GM19023 (cell line): ENCODE results near the gene GPR152.

ENCODE experiments used
- ATAC-seq: cut with Tn5 transposase; IDR thresholded peaks from one replicate; pipeline ENCODE4 v1.9.1; 2021; ENCODE audit warnings: mild to moderate bottlenecking, moderate library complexity; ENCODE audit not compliant: unreplicated experiment

GPR152 gene

DNA sequence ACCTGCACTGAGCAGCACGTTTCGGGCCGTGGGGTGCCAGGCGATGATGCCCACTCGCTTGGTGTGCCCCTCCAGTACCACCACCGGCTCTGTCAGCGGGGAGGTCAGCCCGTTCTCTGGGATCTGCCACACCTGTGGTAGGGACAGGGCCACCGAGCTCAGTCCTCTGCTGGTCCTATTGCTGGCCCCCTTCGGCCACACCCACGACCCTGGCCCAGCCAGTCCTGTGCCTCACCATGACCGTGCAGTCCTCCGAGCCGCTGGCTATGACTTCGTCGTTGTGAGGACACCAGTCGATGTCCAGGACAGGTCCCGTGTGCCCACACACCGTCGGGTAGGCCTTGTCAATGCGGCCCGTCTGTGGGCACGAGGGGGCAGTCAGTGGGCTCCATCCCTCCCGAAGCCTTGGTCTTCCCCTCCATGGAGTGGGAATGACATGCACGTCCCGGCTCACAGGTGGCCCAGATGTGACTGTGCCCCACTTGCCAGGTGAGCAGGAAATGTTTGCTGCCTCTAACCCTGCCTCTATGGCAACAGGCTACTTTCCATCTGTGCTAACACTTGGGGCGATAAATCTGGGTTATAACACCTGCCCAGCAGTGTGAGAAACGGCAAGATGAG is 10.7 kb downstream of the GPR152 start:
- no peak for ATAC-seq

DNA sequence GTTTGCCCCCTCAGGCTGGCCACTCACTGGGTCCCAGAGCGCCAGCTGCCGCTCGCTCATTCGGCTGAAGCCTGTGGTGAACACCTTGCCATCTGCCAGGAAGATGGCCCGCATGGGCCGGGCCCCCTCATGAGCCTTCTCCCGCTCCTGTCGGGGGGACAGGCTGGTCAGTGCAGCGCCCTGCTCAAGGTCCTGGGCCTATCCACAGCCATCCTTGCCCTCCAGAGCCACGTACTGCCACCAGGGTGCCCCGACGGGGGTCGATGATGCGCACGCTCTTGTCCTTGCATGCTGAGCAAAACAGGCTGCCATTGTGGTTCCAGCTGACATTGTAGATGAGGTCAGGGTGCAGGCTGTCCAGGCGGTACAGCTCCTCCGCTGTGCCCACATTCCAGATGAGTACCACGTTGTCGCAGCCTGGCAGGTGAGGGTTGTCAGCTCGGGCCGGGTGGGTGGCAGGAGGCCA is 11.4 kb downstream of the GPR152 start:
- no peak for ATAC-seq

DNA sequence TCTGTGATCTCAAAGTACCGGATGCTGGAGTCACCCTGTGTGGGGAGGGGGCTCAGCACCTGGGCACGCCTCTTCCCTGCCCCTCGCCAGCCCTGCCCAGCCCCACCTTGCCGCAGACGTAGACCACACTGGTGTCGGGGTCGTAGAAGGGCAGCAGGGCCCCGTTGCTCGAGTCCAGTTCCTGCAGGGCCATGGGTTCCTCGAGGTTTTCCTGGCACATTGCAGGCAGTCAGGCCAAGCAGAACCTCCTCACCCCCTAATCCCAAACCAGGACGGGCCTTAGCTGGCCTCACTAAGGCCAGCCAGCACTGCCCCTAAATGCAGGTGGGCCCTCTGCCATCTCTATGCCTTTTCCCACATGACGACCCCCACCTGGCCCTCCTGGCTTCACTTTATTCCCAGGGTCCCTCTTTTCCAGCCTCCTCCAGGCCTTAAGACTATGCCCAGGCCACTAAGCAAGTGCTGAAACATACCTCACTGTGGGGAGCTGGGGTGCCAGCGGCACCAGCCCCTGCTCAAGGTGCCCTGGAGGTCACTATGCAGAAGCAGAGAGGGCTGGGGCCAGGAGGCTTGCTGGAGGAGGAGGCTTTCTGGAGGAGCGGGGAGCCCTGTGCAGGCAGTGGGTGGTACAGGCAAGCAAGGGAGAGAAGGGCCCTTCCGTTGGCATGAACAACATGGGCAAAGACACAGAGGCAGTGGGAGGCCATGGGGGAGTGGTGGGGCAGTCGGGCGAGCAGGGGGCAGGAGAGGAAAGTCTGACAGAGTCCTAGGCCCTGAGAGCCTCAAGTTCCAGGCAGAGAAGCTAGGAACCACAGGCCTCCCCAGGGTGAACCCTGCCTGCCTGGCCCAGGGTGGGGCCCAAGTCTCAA is 12.1 kb downstream of the GPR152 start:
- no peak for ATAC-seq

- no peak for ATAC-seq
Observed at GRCh38 chr11:67439321-67440228, 13.0 kb downstream of the GPR152 start.

- no peak for ATAC-seq
Observed at GRCh38 chr11:67438158-67438902, 14.2 kb downstream of the GPR152 start.

- no peak for ATAC-seq
Observed at GRCh38 chr11:67437809-67438157, 14.7 kb downstream of the GPR152 start.

DNA sequence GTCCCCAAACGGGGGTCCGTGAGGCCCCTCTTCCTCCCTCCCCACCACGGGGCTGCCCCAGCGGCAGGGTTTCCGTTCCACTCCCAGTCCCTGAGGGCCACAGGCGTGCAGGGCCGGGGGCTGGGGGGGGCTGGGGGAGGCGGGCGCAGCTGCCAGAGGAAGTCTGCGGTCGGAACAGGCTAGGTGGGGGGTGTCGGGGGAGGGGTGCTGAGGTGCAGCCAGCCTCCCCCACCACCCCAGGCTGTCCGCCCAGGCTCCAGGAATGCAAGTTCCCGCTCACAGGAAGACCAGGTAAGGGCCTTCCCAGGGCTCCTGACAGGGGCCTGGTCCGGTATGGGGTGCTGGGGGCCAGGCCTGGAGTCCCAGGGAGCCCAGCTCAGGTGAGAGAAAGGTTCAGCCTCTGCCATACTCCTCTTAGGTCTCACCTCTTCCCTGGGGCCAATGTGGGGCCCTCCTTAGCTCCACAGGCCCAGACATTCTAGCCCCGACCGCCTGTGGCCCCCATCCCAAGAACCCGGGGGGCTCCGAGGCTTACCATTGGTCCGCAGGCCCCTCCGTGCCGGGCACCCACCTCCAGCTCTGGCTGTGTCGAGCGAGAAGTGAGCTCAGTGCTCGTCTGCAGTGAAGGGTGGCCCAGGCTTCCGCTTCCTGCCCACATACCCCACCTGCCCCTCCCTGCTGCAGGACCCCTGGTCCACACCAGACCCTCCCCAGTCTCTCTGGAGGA is 15.3 kb downstream of the GPR152 start, which contains the start of gene PTPRCAP:
Gene PTPRCAP (minus strand): TSS at position 601 of the 727 bp plus-strand sequence. CDS start 63 bp downstream, at position 538.
- ATAC-seq = peak; percentile 38

DNA sequence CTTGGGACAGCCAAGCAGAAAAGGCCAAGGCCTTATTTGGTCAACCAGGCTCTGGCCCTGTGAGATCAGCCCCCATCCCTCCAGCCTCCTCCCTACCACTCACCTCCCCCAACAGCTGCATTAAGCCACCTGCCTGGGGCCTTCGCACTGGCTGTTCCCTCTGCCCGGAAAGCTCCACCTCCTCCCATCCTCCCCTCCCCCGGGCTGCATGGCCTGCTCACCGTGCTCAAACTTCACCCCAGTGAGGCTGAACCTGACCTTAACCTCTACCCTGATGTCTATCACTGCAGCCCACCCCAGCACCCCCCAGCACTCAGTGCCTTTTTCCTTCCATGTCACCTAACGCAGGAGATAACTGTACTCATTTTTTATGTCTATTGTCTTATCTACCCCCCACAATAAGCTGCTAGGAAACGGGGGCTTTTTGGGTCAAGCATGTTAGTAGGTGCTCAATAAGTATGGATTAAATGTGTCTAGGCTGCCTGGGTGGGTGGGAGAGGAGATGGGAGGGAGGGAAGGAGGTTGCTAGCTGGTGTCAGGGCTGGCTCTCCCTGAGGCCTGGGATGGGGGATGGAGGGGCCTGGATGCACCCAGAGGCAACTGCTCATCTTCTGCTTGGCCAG is 16.0 kb downstream of the GPR152 start:
- ATAC-seq = peak; percentile 30

DNA sequence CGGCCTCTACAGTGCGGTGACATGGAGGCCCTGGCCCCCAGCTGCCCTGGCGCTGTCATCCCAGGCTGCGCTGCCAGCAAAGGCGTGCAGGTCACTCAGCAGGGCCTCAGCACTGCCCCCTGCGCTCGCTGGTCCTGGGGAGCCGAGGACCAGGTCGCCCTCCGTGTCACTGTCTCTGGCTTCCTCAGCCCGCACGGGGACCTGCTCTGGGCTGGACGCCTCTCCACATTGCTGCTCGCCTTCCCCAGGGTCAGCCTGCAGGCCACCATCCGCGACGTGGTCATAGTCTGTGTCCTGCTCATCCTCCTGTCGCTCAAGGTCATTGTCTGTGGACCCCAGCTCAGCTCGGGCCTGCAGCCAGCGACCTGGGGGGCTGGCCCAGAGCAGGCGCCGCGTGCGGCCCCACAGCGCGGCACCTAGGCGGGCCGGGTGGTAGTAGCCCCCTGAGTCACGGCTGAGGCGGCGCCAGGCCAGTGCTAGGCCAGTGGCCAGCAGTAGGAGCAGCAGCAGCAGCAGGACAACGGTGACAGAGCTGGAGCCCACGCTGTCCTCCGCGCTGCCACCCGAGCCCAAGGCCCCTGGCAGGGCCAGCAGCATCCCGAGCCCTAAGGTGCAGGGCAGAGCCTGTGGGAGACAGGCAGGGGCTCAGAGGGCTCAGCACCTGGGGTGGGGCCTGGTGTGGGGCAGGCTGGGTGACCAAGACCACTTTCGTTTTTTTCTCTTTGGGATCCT is 16.6 kb downstream of the GPR152 start:
- peak; percentile 4 for ATAC-seq

GRCh38 chr11:67435031-67435726 is 17.4 kb downstream of the GPR152 start:
- ATAC-seq = no peak

DNA sequence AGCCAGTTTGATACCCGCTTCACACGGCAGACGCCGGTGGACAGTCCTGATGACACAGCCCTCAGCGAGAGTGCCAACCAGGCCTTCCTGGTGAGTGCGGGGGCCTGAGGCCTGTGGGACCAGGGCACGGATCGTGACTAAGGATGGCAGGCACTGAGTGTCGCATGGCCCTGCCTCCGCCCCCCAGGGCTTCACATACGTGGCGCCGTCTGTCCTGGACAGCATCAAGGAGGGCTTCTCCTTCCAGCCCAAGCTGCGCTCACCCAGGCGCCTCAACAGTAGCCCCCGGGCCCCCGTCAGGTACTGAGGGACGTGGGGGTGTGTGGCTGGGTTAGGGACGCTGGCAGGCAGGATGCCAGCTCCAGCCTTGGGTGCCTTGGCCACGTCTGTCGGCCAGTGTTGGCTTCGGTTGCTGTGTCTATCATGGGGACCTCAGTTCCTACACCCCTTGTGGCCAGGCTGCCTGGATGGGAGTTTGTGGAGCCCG is 18.1 kb downstream of the GPR152 start:
- ATAC-seq = no peak

DNA sequence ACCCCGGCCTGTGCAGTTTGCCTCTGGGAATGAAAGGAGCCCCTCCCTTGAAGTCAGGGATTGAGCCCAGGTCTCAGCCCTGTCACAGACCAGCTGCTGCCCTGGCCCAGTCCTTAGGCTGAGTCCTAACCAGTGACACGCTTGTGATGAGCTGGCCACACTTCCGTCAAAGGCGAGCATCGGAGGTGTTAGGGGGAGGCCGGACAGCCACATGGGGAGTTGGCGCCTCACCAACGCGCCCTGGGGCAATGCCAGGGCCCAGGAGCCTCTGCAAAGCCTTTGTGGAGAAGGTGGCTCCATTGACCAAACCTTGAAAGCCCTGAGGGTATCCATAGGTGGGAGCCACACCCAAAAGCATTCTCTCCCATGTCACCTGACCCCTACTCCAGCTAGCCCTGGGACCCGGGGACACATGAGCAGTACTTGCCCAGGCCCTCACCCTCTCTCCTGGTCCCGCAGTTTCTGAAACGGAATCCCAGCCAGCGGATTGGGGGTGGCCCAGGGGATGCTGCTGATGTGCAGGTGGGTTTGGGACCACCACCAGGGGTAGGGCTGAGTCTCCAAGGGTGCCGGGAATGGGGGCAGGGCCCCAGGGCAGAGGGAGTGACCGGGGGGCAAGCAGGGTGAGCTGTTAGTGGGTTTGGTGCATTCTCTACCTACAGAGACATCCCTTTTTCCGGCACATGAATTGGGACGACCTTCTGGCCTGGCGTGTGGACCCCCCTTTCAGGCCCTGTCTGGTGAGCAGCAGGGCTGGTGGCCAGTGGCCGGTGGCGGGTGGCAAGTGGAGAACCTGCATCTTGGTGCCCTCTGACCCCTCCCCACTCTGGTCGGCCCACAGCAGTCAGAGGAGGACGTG is 18.8 kb downstream of the GPR152 start:
- no peak for ATAC-seq

- ATAC-seq = no peak
Observed at GRCh38 chr11:67432655-67433349, 19.7 kb downstream of the GPR152 start.

DNA sequence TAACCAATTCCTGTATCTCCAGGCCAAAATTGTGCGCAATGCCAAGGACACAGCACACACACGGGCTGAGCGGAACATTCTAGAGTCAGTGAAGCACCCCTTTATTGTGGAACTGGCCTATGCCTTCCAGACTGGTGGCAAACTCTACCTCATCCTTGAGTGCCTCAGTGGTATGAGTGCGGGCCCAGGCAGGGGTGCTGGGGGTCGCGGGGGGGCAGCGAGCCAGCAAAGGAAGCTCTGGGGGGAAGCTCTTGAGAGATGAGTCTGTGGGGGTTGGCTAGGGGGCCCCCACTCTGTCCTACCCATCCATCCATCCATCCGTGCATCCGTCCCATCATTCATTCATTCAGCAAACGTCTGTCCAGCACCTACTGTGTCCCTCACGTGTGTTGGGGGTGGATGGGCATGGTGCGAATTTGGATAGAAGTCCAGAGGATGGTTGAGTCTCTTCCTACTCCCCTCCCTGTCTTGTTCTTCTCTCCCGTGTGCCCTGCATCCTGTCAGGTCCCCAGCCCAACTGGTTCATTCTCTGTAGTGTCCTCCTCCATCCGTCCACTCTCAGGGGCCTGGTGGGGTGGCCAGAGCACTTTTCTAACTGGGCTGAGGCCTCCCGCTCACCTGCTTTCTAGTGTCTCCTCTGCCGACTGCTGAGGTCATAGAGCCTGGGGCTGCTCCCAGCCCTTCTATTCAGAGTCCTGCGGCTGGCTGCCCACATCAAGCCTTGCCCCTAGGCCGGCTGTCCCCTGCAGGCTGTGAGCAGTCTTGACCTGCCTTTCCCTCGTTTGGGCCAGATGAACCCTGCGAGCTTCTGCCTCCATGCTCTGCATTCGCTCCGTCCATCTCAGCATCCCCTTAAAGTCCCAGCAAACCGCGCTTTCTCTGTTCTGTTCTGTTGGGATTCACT is 20.9 kb downstream of the GPR152 start:
- no peak for ATAC-seq

DNA sequence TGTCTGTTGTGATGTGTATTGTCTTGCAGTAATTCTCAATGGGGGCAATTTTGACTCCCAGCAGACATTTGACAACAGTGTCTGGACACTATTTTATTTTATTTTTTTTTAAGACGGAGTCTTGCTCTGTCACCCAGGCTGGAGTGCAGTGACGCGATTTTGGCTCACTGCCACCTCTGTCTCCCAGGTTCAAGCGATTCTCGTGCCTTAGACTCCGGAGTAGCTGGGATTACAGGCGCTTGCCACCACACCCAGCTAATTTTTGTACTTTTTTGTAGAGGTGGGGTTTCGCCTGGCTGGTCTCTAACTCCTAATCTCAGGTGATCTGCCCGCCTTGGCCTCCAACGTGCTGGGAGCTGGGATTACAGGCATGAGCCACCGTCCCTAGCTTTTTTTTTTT is 22.8 kb downstream of the GPR152 start:
- no peak for ATAC-seq
